ENCODE measurements around the gene CD83.

The CD83 gene

DNA sequence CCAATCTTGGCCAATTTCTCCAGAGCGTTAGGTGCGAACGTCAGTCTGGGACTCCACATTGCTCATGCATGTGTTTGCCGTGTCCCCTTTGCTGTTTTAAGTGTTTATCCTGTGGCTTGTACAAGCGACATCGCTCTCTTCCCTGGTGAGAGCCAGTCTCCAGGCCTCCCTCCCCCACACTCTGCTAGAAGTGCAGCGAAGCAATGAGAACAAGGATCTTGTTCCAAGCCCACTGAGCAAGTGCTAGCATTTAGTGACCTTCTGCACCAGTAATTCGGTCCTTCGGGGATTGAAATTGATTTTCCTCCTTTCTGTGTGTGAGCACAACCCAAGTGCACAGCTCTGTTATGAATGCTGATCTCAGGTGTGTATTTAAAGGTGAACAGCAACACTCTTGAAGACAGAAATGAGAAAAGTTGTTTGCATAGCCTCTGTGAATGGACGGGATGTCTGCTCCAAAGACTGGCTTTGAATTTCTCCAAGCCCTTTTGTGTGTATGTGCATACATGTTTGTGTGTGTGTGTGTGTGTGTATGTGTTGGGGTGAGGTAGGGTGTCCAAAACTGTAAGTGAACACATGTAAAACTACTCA, 29.0 kb downstream of the CD83 start:
- TF ChIP-seq, protein P1, sequence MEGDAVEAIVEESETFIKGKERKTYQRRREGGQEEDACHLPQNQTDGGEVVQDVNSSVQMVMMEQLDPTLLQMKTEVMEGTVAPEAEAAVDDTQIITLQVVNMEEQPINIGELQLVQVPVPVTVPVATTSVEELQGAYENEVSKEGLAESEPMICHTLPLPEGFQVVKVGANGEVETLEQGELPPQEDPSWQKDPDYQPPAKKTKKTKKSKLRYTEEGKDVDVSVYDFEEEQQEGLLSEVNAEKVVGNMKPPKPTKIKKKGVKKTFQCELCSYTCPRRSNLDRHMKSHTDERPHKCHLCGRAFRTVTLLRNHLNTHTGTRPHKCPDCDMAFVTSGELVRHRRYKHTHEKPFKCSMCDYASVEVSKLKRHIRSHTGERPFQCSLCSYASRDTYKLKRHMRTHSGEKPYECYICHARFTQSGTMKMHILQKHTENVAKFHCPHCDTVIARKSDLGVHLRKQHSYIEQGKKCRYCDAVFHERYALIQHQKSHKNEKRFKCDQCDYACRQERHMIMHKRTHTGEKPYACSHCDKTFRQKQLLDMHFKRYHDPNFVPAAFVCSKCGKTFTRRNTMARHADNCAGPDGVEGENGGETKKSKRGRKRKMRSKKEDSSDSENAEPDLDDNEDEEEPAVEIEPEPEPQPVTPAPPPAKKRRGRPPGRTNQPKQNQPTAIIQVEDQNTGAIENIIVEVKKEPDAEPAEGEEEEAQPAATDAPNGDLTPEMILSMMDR (IDR thresholded peaks at IDR 0.05): no peak

DNA sequence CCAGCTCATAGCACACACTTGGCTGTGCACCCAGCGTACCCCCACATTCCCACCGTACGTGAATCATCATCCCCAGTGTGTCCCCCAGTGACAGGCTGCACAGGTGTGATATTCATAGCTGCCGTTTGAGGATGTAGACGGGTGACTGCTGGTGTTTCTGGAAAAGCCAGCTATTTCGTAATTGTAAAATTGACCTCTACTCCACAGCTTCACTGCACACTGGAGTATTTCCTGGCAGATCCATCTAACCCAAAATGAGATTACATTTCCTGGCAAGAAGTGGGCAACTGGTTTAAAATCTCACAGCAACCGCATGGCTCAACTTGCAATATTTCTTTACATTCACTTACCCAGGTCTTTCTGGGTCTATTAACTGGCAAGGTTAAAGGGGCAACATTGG, 30.3 kb downstream of the CD83 start:
- TF ChIP-seq, protein P1 (IDR thresholded peaks at IDR 0.05): no peak

DNA sequence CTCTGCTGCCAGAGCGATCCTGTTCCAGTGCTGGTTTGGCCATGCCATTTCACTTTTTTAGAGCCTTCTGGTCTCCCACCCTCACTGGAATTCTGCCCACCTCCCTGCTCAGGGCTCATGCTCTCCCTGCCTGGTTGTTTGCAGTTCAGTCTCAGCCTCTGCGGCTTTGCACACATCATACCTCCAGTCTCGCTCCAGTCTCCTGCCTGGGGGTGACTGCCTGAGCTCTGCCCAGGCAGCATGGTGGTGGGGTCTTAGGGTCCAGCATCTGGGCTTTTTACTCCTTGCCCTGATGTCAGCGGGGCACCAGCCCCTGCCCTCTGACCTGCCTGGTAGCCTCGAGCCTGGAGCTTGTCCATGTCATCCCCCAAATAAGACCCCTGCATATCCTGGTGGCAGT, 30.9 kb downstream of the CD83 start:
- TF ChIP-seq, protein P1 (IDR thresholded peaks at IDR 0.05): no peak

DNA sequence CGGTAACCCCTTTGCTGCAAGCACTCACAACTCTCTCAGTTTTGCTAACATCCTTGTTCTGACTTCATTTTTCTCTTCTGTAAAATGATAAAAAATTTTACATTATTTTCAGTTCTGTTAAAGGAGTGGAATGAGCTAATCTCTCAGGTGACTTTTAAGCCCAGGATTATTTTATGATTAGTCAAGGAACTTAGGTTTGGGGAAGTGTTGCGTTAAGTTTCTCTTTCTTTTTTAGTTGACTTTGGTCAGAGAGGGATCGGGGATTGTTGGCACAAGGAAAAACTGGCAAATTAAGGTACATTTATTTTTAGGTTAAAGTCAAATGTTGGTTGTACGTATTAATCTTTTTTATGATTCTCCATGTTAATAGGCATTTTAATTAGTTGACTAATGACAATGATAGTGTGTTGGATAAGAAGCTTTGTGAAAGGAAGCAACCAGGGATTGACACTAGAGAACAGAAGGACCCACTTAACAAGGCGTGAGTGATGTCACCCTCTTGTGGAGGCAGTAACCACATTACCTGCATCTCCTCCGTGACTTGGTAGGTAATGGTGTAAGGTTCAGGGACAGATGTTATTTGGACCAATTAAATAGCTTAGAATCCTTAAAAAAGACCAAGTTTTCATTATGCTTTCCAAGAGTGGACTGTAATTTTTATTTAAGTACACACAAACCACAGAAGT, 31.6 kb downstream of the CD83 start:
- TF ChIP-seq, protein P1 (IDR thresholded peaks at IDR 0.05): no peak

DNA sequence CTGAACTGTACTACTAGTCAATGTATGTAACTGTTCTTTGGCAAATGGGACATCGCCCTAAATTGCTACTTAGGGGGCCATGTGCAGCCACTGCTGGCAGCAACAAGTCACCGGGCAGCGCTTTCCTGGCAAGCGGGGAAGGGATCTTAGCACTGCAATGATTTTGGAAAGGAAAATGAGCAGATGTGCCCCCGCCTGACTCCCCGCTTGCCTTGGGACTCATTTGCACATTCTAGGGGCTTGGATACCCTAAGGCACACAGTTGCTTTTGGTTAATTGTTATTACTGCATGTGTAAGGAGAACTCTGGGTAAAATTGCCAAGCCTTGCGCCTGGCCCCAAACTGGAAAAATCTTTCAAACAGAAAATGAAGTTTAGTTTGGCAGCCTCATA, 32.2 kb downstream of the CD83 start:
- TF ChIP-seq, protein P1 (IDR thresholded peaks at IDR 0.05): no peak

DNA sequence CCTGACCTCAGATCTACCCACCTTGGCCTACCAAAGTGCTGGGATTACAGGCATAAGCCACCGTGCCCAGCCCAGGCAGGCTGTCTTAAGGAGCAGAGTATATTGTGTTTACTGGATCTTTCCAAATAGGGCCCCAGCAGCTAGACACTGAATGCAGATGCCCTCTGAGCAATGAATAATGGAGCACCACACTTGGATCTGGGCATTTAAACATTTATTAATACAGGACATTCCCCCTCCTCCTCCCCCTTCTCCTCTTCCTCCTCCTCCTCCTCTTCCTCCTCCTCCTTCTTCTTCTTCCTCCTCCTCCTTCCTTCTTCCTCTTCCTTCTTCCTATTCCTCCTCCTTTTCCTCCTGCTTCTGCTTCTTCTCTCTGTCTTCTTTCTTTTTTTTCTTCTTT, 34.2 kb downstream of the CD83 start:
- TF ChIP-seq, protein P1 (IDR thresholded peaks at IDR 0.05): no peak

DNA sequence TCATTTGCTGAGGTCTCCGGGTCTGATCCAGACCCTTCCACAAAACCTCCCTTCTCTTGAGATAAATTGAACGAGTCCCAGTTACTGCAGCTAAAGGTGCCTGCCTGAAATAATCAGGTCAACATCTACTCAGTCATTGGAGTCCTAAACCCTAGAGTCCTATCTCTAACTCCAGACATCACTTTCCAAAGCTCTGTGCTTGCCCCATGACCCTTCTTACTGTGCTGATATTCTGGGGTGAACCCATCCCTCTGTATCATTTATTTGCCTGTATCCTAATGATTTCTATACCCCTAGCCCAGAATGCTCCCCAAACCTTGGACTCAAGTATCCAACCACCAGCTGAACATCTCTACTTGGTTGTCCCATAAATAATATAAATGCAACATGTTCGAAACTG, 35.7 kb downstream of the CD83 start:
- TF ChIP-seq, protein P1 (IDR thresholded peaks at IDR 0.05): no peak

All from LNCAP (cell line).